GM19395 (cell line): ENCODE results near the gene GIMAP5.
A peak's percentile ranks its signal among the peaks of the same experiment; 100 is the strongest.

ENCODE experiments used
- ATAC-seq: cut with Tn5 transposase; IDR thresholded peaks from one replicate; pipeline ENCODE4 v1.9.1; 2021; ENCODE audit warnings: mild to moderate bottlenecking, moderate library complexity; ENCODE audit not compliant: unreplicated experiment

Gene GIMAP5

DNA sequence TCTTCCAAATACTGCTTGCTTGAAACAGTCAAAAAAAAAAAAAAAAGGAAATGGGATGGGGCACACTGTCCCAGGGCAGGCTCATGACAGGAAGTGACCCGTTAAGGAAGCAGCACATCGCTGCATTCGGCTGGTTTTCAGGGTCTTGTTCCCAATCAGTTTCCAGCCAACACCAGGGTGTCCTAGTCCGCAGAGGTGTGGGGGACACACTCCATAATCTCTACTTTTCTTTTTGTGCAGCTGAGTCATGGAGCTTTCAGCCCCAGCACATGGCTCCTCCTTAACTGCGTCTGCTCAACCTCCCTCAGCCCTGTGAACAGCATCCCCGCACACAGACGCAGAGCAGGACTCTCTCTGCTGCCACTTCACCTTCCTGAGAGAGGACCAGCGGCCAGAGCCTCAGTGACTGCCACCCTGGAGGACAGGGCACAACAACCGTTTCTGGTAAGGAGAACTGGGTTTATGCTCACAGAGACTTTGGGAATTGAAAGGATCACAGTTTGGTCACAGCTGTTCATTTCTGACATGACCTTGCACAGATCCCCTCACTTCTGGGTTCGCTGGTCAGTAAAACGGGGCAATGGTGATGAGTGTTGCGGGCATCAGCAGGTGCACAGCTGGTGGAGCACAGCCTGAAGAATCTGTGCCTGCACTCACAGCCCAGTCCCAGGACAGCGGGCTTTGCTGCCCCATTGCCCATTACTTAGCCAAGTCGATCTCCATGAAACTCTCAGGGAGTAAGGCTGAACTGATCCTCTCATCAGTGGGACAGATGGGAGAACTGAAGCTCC lies at the start of gene GIMAP5:
GIMAP5 (plus strand) TSS at position 154 of the 791 bp plus-strand sequence. CDS start 3,467 bp downstream, outside the sequence.
- peak; percentile 71 for ATAC-seq

DNA sequence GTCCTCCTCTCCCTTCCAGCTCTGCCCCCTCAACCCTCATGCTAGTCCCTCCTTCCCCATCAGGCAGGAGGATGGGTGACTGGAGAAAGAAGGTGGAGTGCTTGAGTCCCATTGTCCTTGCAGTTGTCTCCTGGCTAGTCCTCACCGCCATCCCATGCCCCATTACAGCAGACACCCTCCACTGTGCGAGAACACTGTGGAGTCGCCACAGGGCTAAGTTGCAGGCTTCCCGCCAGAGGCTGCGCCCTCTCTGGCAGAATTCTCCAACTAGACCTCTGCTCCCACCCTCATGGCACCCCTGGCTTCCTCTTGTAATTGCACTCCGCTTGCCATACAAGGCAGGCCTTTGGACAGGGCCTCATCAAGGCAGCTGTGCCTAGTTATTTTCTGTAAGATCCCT lies 48.6 kb upstream of the GIMAP5 start:
- no peak for ATAC-seq

DNA sequence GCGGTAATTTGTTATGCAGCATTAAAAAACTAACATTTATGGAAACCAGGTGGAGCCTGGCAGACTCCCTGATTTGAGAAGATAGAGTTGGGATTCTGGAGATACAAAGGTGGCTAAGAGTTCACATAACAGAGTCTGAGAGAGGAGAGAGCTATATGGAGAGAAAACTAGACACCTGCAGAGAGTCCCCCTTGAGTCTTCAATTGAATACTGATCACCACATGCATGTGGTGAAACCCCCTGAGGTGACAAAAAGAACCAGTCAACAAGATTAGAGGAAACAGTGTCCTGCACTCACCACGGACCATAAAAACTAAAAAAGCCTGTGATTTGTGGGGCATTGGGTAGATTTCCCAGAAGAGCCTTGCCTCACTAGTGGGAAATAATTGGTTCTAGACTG lies 41.6 kb upstream of the GIMAP5 start:
- no peak for ATAC-seq

DNA sequence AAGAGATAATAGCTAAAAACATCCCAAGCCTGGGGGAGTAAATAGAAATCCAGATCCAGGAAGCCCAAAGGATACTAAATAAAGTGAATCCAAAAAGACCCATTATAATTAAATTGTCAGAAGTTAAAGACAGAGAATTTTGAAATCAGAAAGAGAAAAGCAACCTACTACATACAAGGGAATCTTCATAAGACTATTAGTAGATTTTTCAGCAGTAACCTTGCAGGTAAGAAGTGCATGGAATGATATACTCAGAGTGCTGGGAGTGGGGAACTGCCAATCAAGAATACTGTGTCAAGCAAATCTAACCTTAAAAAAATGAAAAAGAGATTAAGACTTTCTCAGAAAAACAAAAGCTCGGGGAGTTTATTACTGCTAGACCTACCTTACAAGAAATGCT lies 34.0 kb upstream of the GIMAP5 start:
- no peak for ATAC-seq

- ATAC-seq, result no peak
These were observed 21.9 kb upstream of the GIMAP5 start for GRCh38 chr7:150715293-150715692.

DNA sequence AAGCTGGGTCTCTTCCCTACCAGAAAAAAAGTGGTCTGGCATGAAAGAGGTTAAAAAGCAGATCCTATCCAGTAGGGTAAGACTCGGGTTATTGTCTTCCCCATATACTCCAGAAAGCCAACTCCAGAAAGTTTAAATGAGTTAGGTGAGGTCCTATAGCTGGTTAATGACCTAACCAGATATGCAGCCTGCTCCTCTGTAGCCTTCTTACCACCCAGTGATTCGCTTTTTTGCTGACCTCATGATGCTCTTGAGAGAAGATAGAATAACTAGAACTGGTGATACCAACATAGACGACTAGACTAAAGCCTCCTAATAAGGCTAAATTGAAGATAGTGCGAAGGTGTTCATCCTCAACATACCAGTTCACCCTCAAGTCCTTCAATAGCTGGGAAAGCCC lies 21.5 kb upstream of the GIMAP5 start:
- ATAC-seq, result no peak

GRCh38 chr7:150716368-150716767 lies 20.9 kb upstream of the GIMAP5 start, which contains the start of gene GIMAP1:
TSS of gene GIMAP1 (plus strand) at chr7:150716613. CDS start at chr7:150719048, 2,435 bp downstream.
- peak; percentile 58 for ATAC-seq

GRCh38 chr7:150716939-150717338 lies 20.3 kb upstream of the GIMAP5 start:
- ATAC-seq, result no peak

DNA sequence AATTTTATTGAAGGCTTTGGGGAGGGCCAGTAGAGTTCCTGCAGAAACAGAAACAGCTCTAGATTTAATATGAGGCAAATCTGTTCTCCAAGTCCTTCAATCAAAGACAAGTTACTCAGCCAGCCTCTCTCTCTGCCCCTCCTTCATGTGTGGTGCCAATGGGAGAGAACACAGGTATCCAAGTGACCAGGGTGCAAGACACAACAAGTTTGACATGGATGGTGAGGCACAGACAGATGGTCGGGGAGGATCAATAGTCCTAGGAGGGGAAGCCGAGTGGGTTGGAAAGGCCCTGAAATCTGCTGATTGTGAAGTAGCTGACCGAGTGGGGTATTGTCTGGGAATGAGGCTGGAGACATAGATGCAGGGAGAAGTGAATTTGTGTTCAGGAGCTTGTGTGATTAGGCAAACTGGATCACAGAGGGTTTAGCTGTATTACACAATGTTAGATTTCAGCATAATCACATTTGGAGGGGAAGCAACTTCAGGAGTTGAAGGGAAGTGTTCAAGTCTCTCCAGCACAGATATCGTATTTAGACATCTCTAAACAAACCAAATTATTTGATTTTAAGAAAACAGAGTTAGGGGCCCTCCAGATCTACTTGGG lies 19.3 kb upstream of the GIMAP5 start:
- ATAC-seq, result no peak

GRCh38 chr7:150719436-150719835 lies 17.8 kb upstream of the GIMAP5 start:
- no peak for ATAC-seq

DNA sequence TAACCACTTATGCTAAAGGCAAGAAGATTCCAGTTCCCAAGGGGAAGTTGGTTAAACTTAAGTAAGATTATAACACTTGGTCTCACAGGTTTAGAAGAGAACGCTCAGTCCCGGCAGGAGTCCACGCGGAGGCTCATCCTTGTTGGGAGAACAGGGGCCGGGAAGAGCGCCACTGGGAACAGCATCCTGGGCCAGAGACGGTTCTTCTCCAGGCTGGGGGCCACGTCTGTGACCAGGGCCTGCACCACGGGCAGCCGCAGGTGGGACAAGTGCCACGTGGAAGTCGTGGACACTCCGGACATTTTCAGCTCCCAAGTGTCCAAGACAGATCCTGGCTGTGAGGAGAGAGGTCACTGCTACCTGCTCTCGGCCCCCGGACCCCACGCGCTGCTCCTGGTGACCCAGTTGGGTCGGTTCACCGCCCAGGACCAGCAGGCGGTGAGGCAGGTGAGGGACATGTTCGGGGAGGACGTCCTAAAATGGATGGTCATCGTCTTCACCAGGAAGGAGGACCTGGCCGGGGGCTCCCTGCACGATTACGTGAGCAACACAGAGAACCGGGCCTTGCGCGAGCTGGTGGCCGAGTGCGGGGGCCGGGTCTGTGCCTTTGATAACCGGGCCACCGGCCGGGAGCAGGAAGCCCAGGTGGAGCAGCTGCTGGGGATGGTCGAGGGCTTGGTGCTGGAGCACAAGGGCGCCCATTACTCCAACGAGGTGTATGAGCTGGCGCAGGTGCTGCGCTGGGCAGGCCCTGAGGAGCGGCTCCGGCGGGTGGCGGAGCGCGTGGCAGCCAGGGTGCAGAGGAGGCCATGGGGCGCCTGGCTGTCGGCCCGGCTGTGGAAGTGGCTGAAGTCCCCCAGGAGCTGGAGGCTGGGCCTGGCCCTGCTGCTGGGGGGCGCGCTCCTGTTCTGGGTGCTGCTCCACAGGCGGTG lies 17.0 kb upstream of the GIMAP5 start:
- no peak for ATAC-seq

DNA sequence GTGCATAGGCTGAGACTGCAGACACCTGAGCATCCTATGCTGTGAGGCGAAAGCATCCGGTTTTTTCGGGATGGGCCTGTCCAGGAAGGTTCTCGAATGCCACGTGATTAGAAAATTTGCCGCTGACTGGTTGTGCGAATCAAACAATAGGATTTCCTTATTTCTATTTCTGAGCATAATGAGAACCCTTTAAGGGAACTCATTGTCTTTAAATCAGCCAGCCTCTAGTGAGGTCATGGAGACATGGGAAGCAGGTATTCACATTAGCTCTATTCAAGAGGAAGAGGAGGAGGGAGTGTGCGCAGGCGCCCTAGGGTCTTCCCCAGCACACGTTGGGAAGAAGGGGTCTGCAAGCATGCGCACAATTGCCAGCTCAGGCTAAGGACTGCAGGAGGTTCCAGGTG lies 15.2 kb upstream of the GIMAP5 start:
- no peak for ATAC-seq

GRCh38 chr7:150722431-150722931 lies 14.7 kb upstream of the GIMAP5 start:
- ATAC-seq, result no peak

GRCh38 chr7:150723467-150723866 lies 13.8 kb upstream of the GIMAP5 start:
- ATAC-seq, result no peak

DNA sequence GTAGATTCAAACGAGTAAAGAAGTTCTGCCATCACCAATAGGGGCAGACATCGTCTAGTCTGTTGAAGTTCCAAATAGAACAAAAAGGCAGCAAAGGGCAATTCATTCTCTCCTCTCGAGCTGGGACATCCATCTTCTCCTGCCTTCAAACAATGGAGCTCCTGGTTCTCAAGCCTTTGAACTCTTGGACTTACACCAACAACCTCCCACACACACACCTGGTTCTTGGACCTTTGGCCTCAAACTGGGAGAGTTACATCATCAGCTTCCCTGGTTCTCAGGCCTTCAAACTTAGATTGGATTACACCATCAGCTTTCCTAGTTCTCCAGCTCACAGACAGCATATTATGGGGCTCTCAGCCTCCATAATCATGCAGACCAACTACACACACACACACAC lies 9.8 kb upstream of the GIMAP5 start:
- ATAC-seq, result no peak

- no peak for ATAC-seq
These were observed 9.2 kb upstream of the GIMAP5 start for GRCh38 chr7:150728011-150728410.

GRCh38 chr7:150728609-150729008 lies 8.6 kb upstream of the GIMAP5 start:
- no peak for ATAC-seq

DNA sequence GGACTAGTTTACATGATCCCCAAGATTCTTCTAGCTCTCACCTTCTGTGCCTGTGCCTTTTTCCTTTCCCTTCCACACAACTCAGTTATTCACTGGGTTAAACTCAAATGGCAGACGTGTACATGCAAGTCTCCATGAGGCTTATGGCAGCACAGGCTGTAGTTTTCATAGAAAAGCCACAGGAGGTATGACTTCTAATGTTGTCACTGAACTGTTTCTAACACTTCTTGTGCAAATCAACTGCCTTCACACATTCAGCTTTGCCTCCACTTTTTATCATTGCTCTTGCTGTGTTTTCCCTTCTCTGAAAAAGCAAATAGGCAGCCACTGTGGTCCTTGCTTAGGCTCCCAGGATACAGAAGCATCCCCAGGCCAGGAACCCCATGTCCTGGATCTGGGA lies 5.3 kb upstream of the GIMAP5 start:
- ATAC-seq, result no peak

DNA sequence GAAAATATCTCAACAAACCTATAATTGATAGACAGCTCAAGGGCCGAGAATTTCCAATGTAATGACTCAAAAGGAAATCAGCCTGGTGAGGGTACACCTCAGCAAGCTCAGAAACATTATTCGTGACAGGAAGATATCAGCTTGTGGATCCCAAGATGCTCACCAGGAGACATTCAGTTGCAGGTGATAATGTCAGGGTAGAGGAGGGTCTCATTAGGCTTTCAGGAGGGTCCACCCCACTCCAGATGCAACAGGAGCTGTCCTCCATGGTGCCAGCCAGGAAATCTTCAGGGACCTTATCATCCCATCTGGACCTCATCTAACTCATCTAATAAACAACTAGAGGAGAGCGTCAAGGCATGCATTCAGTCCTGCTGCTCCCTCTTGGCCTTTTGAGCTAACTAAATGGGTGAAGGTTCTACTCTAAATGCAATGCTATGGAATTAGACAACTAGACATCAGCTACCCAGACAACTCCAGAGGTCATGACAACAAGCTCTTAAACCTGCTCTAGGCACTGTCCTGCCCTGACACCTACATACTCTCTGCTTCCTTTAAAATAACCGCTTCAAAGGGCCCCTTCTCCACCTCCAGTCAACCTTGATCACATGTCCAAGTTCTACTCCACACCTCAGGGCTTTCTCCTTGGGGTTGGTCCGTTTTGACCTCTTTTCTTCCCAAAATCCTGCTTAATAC lies 4.3 kb upstream of the GIMAP5 start:
- no peak for ATAC-seq

DNA sequence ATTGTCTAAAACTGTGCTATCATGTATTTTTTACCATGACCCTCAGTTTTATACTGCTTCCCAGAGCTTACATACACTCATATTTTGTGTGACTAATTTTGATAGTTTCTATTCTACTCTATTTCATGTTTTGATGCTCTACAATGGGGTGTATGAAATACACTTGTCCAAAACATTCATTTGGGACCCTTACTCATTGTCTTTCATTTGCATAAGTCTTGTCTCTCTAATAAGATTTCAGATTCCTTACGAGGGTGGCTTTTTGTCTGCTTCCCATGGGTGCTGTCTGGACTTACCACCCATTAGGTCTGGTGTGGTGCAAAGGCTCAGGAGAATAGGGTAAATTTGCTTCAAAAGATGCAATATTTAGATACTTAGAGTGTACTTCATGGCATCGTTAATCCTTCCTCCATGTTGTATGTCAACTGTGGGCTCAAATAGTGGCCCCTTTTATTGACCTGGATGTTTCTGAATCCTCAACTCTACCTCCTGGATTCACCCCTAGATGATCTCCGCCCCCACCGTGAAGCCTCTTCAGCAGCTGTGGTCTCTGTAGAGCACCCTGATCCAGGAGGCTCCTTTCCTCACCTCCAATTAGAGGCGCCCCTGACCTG lies 3.6 kb upstream of the GIMAP5 start:
- ATAC-seq, result no peak
